Measurements from ENCODE around the gene SAT1.

SAT1 gene

DNA sequence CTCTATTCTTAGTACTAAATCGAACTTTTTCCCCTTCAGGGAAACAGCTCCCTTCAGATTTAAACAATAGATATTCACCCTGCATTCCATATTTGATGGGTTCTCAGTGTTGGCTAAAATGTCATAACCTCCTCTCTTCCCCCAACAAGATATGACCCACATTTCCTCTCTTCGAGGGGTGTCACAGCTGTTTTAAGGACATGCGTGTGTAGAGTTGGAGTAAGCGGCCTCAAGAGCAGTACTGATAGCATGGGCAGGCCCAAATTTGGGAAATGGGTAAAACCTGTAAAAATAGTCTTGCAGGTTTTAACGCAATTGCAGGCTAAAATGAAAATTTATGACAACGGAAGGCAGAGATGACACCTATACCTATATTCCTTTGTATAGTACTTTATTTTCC, 28.7 kb downstream of the SAT1 start:
- Histone ChIP-seq H4K20me1 (ENCODE audit: insufficient read depth) (no peaks in the 10 kb centered on the region), H2AFZ (ENCODE audit: low read depth) (no peak overlapping the region), H3K4me3 (IDR thresholded peaks at IDR 0.05; ENCODE audit: insufficient read depth, low read depth, low read length) (no peak overlapping the region), H3K27ac (no peak overlapping the region), H3K9ac (no peak overlapping the region), H3K4me2 (no peak overlapping the region), H3K27me3 (ENCODE audit: insufficient read depth, low read depth) (no peaks in the 10 kb centered on the region), H3K79me2 (ENCODE audit: insufficient read depth, low read depth) (no peaks in the 10 kb centered on the region), H3K4me1 (ENCODE audit: low read depth, poor library complexity, severe bottlenecking) (no peaks in the 10 kb centered on the region), H3K36me3 (ENCODE audit: insufficient read depth) (no peaks in the 10 kb centered on the region)
- TF ChIP-seq CTCF (conservative IDR thresholded peaks at IDR 0.05; ENCODE audit: low read depth, low read length): no peak

DNA sequence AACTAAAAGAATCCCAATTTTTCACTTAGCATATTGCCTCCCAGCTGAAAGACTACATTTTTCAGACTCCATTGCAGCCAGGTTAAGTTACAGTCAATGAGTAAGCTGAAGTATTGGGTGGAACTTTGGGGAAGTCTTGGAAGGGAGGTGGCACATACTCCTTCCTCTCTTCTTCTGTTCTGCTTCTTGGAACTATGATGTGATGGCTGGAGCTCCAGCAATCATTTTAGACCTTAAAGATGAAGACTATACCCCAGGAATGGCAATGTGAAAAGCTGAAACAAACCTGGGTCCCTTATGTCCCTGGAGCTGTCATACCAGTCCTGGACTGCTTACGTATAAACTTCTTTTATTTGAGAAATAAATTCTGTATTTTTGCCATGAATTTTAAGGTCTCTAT, 30.8 kb downstream of the SAT1 start:
- no peaks in the 10 kb centered on the region for H3K4me1 ChIP-seq (ENCODE audit: low read depth, poor library complexity, severe bottlenecking)
- H3K79me2 ChIP-seq (ENCODE audit: insufficient read depth, low read depth): no peaks in the 10 kb centered on the region
- H3K9ac ChIP-seq: no peak overlapping the region
- H3K36me3 ChIP-seq (ENCODE audit: insufficient read depth): no peaks in the 10 kb centered on the region
- H4K20me1 ChIP-seq (ENCODE audit: insufficient read depth): no peaks in the 10 kb centered on the region
- no peak overlapping the region for H3K4me3 ChIP-seq (IDR thresholded peaks at IDR 0.05; ENCODE audit: insufficient read depth, low read depth, low read length)
- no peak overlapping the region for H3K4me2 ChIP-seq
- TF ChIP-seq CTCF (conservative IDR thresholded peaks at IDR 0.05; ENCODE audit: low read depth, low read length): no peak
- no peak overlapping the region for H2AFZ ChIP-seq (ENCODE audit: low read depth)
- no peak overlapping the region for H3K27ac ChIP-seq
- H3K27me3 ChIP-seq (ENCODE audit: insufficient read depth, low read depth): no peaks in the 10 kb centered on the region

GRCh38 chrX:23815376-23815775, 32.4 kb downstream of the SAT1 start:
- H3K4me2 ChIP-seq: no peak overlapping the region
- no peak overlapping the region for H2AFZ ChIP-seq (ENCODE audit: low read depth)
- no peak for TF ChIP-seq CTCF (conservative IDR thresholded peaks at IDR 0.05; ENCODE audit: low read depth, low read length)
- H4K20me1 ChIP-seq (ENCODE audit: insufficient read depth): no peaks in the 10 kb centered on the region
- H3K36me3 ChIP-seq (ENCODE audit: insufficient read depth): no peaks in the 10 kb centered on the region
- H3K27me3 ChIP-seq (ENCODE audit: insufficient read depth, low read depth): no peaks in the 10 kb centered on the region
- H3K9ac ChIP-seq: no peak overlapping the region
- H3K4me3 ChIP-seq (IDR thresholded peaks at IDR 0.05; ENCODE audit: insufficient read depth, low read depth, low read length): no peak overlapping the region
- peaks cover 7% of the 10 kb centered on the region for H3K4me1 ChIP-seq (ENCODE audit: low read depth, poor library complexity, severe bottlenecking)
- no peaks in the 10 kb centered on the region for H3K79me2 ChIP-seq (ENCODE audit: insufficient read depth, low read depth)
- no peak overlapping the region for H3K27ac ChIP-seq

GRCh38 chrX:23816179-23816578, 33.2 kb downstream of the SAT1 start:
- Histone ChIP-seq H3K9ac (no peak overlapping the region), H2AFZ (ENCODE audit: low read depth) (no peak overlapping the region), H3K79me2 (ENCODE audit: insufficient read depth, low read depth) (no peaks in the 10 kb centered on the region), H3K4me3 (IDR thresholded peaks at IDR 0.05; ENCODE audit: insufficient read depth, low read depth, low read length) (no peak overlapping the region), H3K4me1 (ENCODE audit: low read depth, poor library complexity, severe bottlenecking) (peaks cover 10% of the 10 kb centered on the region), H3K36me3 (ENCODE audit: insufficient read depth) (no peaks in the 10 kb centered on the region), H3K4me2 (no peak overlapping the region), H4K20me1 (ENCODE audit: insufficient read depth) (no peaks in the 10 kb centered on the region), H3K27me3 (ENCODE audit: insufficient read depth, low read depth) (no peaks in the 10 kb centered on the region), H3K27ac (no peak overlapping the region)
- no peak for TF ChIP-seq CTCF (conservative IDR thresholded peaks at IDR 0.05; ENCODE audit: low read depth, low read length)

DNA sequence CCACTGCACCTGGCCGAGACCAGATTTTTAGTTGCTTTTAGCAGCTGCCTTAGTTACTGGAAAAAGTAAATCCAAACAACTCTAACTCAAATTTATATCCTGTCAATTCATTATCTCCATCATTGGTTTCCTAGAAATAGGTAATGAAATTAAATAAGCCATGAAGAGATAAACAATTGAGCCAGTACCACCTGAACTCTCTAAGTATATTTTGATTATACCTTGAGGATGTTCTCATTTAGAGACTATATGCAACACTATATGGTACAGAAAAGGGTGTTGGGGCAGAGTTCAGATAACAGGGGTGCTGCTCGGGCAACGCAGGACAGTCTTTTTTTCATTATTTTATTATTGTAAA, 35.0 kb downstream of the SAT1 start:
- peaks cover 10% of the 10 kb centered on the region for H3K4me1 ChIP-seq (ENCODE audit: low read depth, poor library complexity, severe bottlenecking)
- no peaks in the 10 kb centered on the region for H3K36me3 ChIP-seq (ENCODE audit: insufficient read depth)
- no peak overlapping the region for H2AFZ ChIP-seq (ENCODE audit: low read depth)
- H3K4me3 ChIP-seq (IDR thresholded peaks at IDR 0.05; ENCODE audit: insufficient read depth, low read depth, low read length): no peak overlapping the region
- no peaks in the 10 kb centered on the region for H4K20me1 ChIP-seq (ENCODE audit: insufficient read depth)
- H3K79me2 ChIP-seq (ENCODE audit: insufficient read depth, low read depth): no peaks in the 10 kb centered on the region
- H3K27ac ChIP-seq: no peak overlapping the region
- H3K9ac ChIP-seq: no peak overlapping the region
- H3K4me2 ChIP-seq: no peak overlapping the region
- no peak for TF ChIP-seq CTCF (conservative IDR thresholded peaks at IDR 0.05; ENCODE audit: low read depth, low read length)
- H3K27me3 ChIP-seq (ENCODE audit: insufficient read depth, low read depth): no peaks in the 10 kb centered on the region

Data from KMS-11 (cell line).